Measurements from ENCODE around the gene SLC5A4.

SLC5A4 gene

GRCh38 chr22:32265882-32266767 lies 11.0 kb upstream of the SLC5A4 start:
- TF ChIP-seq CTCF (IDR thresholded peaks at IDR 0.05): peak; percentile 85

- no peak for TF ChIP-seq CTCF (IDR thresholded peaks at IDR 0.05)
Measured at GRCh38 chr22:32261306-32261705, 6.2 kb upstream of the SLC5A4 start.

GRCh38 chr22:32258791-32259190 lies 3.6 kb upstream of the SLC5A4 start:
- no peak for TF ChIP-seq CTCF (IDR thresholded peaks at IDR 0.05)

GRCh38 chr22:32255726-32256125 lies 579 bp upstream of the SLC5A4 start:
- no peak for TF ChIP-seq CTCF (IDR thresholded peaks at IDR 0.05)

GRCh38 chr22:32249231-32249630 lies 5.9 kb downstream of the SLC5A4 start:
- no peak for TF ChIP-seq CTCF (IDR thresholded peaks at IDR 0.05)

- no peak for TF ChIP-seq CTCF (IDR thresholded peaks at IDR 0.05)
Measured at GRCh38 chr22:32248276-32248675, 6.9 kb downstream of the SLC5A4 start.

GRCh38 chr22:32246166-32246565 lies 9.0 kb downstream of the SLC5A4 start:
- TF ChIP-seq CTCF (IDR thresholded peaks at IDR 0.05): no peak

Data from LNCAP (cell line).